ENCODE measurements around the gene HDAC10.

HDAC10 gene, protein sequence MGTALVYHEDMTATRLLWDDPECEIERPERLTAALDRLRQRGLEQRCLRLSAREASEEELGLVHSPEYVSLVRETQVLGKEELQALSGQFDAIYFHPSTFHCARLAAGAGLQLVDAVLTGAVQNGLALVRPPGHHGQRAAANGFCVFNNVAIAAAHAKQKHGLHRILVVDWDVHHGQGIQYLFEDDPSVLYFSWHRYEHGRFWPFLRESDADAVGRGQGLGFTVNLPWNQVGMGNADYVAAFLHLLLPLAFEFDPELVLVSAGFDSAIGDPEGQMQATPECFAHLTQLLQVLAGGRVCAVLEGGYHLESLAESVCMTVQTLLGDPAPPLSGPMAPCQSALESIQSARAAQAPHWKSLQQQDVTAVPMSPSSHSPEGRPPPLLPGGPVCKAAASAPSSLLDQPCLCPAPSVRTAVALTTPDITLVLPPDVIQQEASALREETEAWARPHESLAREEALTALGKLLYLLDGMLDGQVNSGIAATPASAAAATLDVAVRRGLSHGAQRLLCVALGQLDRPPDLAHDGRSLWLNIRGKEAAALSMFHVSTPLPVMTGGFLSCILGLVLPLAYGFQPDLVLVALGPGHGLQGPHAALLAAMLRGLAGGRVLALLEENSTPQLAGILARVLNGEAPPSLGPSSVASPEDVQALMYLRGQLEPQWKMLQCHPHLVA

GRCh38 chr22:50250555-50251476 lies at the start of gene HDAC10:
Gene HDAC10, minus strand, starts transcription at chr22:50251265. Its CDS starts 233 bp downstream, at chr22:50251032.
- Histone ChIP-seq H3K4me3 (peak within 1 kb of the TSS; percentile 76), H3K9me3 (no peaks in the 10 kb centered on the region), H3K36me3 (peaks cover 63% of the 10 kb centered on the region), H3K4me1 (peaks cover 51% of the 10 kb centered on the region), H3K27ac (peak within 1 kb of the TSS; percentile 84), H3K9ac (peak within 1 kb of the TSS; percentile 81), H4K20me1 (peaks cover 67% of the 10 kb centered on the region), H3K4me2 (peak within 1 kb of the TSS; percentile 85), H3K27me3 (no peaks in the 10 kb centered on the region)
- TF ChIP-seq Cebpa-rat (IDR thresholded peaks at IDR 0.05) = no peak

DNA sequence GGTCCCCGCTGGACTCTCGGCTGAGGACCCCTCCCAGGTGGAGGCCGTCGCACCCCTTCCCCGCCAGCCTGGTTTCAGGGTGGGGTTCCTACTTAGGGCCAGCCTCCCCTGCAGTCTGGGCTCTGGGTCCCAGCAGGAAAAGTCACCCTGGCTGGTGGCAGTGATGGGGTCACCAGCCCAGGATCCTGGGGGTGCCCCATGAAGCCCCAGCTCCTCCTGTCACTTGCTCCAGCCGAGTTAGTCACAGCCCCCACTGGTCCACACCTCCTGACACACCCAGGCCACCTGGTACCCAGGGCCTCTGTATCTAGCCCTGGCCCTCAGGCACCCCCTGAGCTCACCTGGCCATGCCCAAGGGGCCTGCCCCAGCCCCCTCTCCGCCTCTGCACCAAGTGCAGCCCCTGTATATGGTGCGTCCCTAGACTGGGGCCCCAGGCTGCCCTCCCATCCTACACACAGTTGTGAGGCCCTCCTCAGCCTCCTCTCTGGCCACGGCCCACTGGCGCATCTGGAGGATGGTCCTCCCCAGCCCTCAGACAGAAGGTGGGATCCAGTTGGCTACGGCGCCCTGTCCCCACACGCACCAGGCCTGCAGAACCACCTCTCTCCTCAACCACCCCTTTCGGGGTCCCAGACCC lies 49.7 kb upstream of the HDAC10 start:
- H3K4me2 ChIP-seq = peak overlapping the region; percentile 100
- no peaks in the 10 kb centered on the region for H3K9me3 ChIP-seq
- peak overlapping the region; percentile 98 for H3K27ac ChIP-seq
- H3K4me1 ChIP-seq = peaks cover 98% of the 10 kb centered on the region
- H3K27me3 ChIP-seq = no peaks in the 10 kb centered on the region
- peak overlapping the region; percentile 66 for H3K4me3 ChIP-seq
- H3K9ac ChIP-seq = peak overlapping the region; percentile 99; the same call in 1 of the 2 replicates
- H3K36me3 ChIP-seq = 0 out of 2 replicates have a peak, but pooled peaks cover 6% of the 10 kb centered on the region
- no peak for TF ChIP-seq Cebpa-rat (IDR thresholded peaks at IDR 0.05)
- peaks cover 100% of the 10 kb centered on the region for H4K20me1 ChIP-seq

DNA sequence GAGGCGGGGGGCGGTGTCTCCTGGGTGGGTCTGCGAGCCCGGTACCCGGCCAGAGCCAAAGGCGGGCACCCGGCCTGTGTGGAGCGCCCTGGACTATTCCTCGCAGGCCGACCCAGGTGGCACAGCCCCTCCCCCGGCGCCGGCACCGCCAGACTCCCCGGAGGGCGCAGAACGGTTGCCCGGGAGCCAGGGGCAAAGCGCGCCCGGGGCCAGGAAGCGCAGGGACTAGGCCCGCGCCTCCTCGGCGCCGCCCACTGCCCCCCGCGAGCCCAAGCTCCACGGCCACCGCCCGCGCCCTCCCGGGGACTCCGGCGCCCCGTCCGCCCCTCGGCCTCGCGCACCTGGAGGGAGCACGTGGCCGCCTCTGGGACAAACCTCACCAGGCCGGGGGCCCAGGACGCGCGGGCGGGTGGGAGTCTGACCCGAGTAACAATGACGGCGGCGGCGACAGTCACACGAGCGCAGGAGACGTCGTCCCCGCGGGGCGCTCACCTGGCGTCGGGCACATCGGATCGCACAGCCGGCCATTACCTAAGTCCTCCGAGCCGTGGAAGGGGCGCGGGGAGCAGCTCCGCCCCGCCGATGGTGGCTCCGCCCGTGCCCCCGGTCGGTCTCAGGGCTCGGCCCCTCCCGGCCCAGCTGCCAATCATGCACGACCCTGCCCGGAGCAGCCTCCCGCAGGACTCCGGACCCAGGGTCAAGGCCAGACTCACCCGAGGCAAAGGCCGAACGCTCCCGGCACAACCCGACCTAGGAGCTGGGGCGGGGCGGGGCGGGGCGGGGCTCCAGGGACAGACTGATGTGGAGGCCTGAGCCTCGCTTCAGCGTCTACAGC lies 48.9 kb upstream of the HDAC10 start:
- no peaks in the 10 kb centered on the region for H3K9me3 ChIP-seq
- 0 out of 2 replicates have a peak, but pooled peaks cover 6% of the 10 kb centered on the region for H3K36me3 ChIP-seq
- H4K20me1 ChIP-seq = peaks cover 100% of the 10 kb centered on the region
- no peak for TF ChIP-seq Cebpa-rat (IDR thresholded peaks at IDR 0.05)
- H3K9ac ChIP-seq = peak overlapping the region; percentile 99
- H3K27ac ChIP-seq = peak overlapping the region; percentile 98
- H3K4me1 ChIP-seq = peaks cover 98% of the 10 kb centered on the region
- peak overlapping the region; percentile 66 for H3K4me3 ChIP-seq
- H3K4me2 ChIP-seq = peak overlapping the region; percentile 100
- H3K27me3 ChIP-seq = no peaks in the 10 kb centered on the region

GRCh38 chr22:50298937-50299784 lies 48.1 kb upstream of the HDAC10 start:
- Histone ChIP-seq H3K4me1 (peaks cover 99% of the 10 kb centered on the region), H3K4me2 (peak overlapping the region; percentile 100), H4K20me1 (peaks cover 100% of the 10 kb centered on the region), H3K27me3 (no peaks in the 10 kb centered on the region), H3K9me3 (no peaks in the 10 kb centered on the region), H3K36me3 (0 out of 2 replicates have a peak, but pooled peaks cover 6% of the 10 kb centered on the region), H3K27ac (peak overlapping the region; percentile 98), H3K4me3 (peak overlapping the region; percentile 66), H3K9ac (peak overlapping the region; percentile 99)
- TF ChIP-seq Cebpa-rat (IDR thresholded peaks at IDR 0.05) = no peak

GRCh38 chr22:50298266-50298637 lies 47.2 kb upstream of the HDAC10 start:
- TF ChIP-seq Cebpa-rat (IDR thresholded peaks at IDR 0.05) = no peak
- H3K4me1 ChIP-seq = peaks cover 99% of the 10 kb centered on the region
- H3K27me3 ChIP-seq = no peaks in the 10 kb centered on the region
- H3K27ac ChIP-seq = 0 out of 2 replicates have a peak overlapping the region, but pooled peaks have one; percentile 18
- 0 out of 2 replicates have a peak, but pooled peaks cover 6% of the 10 kb centered on the region for H3K36me3 ChIP-seq
- peaks cover 100% of the 10 kb centered on the region for H4K20me1 ChIP-seq
- no peaks in the 10 kb centered on the region for H3K9me3 ChIP-seq
- H3K4me2 ChIP-seq = peak overlapping the region; percentile 100
- H3K9ac ChIP-seq = peak overlapping the region; percentile 2; the same call in 1 of the 2 replicates
- H3K4me3 ChIP-seq = no peak overlapping the region

GRCh38 chr22:50297510-50298265 lies 46.6 kb upstream of the HDAC10 start:
- Histone ChIP-seq H3K36me3 (0 out of 2 replicates have a peak, but pooled peaks cover 6% of the 10 kb centered on the region), H3K4me3 (no peak overlapping the region), H3K27ac (0 out of 2 replicates have a peak overlapping the region, but pooled peaks have one; percentile 49), H3K4me1 (peaks cover 99% of the 10 kb centered on the region), H4K20me1 (peaks cover 100% of the 10 kb centered on the region), H3K27me3 (no peaks in the 10 kb centered on the region), H3K9me3 (no peaks in the 10 kb centered on the region), H3K9ac (peak overlapping the region; percentile 34; the same call in 1 of the 2 replicates), H3K4me2 (peak overlapping the region; percentile 100)
- TF ChIP-seq Cebpa-rat (IDR thresholded peaks at IDR 0.05) = no peak

Measured in BLaER1 (cell line).